ENCODE measurements around the gene RBM28. TPM values are rescaled to one million over a fixed set of nuclear protein-coding genes. Genes with fewer than 3 reads are reported as not detected.

The RBM28 gene
- total RNA-seq, 1 experiment from 2014 or later = 100 TPM

GRCh38 chr7:128365432-128365831 lies 21.7 kb upstream of the RBM28 start:
- TF ChIP-seq EZH2 (IDR thresholded peaks at IDR 0.05; ENCODE audit: borderline replicate concordance, low read depth, low read length, poor library complexity, severe bottlenecking) (no peak), CTCF (conservative IDR thresholded peaks at IDR 0.05; ENCODE audit: low read depth, low read length) (no peak)
- BruUV-seq (replicated peaks) = no TSS peak
- DNase-seq (ENCODE audit: low spot score) = peak; percentile 81
- ChIA-PET POLR2A (ENCODE audit: low non-redundant PET) (no interaction called here), CTCF (no interaction called here)
- Histone ChIP-seq H3K36me3 (ENCODE audit: insufficient read depth, low read length, poor library complexity, severe bottlenecking) (no peaks in the 10 kb centered on the region), H3K27me3 (replicated peaks; ENCODE audit: insufficient read depth, low read depth, low read length, poor library complexity) (no peaks in the 10 kb centered on the region), H3K4me3 (ENCODE audit: low read depth, low read length, poor library complexity, severe bottlenecking) (no peak overlapping the region), H3K27ac (ENCODE audit: low read depth, low read length, poor library complexity, severe bottlenecking) (peak overlapping the region; percentile 91), H3K9me3 (ENCODE audit: low read depth, low read length, poor library complexity, severe bottlenecking) (no peaks in the 10 kb centered on the region), H3K4me1 (ENCODE audit: insufficient read depth, low read length, poor library complexity, severe bottlenecking) (peaks cover 48% of the 10 kb centered on the region)
- intact Hi-C loops (cut with micrococcal nuclease; ENCODE audit: unreplicated experiment) = no loop called here

- POLR2A ChIA-PET (ENCODE audit: low non-redundant PET) = no interaction called here
- CTCF ChIA-PET = interaction anchor here (0.6 kb wide), 1 partner anchor 35 kb away, joined by 6 read pairs; no protein-coding TSS in a partner anchor
Observed at GRCh38 chr7:128364166-128364870, 20.6 kb upstream of the RBM28 start.

GRCh38 chr7:128363261-128363721 lies 19.6 kb upstream of the RBM28 start:
- no TSS peak for BruUV-seq (replicated peaks)
- DNase-seq (ENCODE audit: low spot score) = peak; percentile 65
- intact Hi-C loops (cut with micrococcal nuclease; ENCODE audit: unreplicated experiment) = no loop called here
- Histone ChIP-seq H3K36me3 (ENCODE audit: insufficient read depth, low read length, poor library complexity, severe bottlenecking) (peaks cover 10% of the 10 kb centered on the region), H3K4me3 (ENCODE audit: low read depth, low read length, poor library complexity, severe bottlenecking) (no peak overlapping the region), H3K27ac (ENCODE audit: low read depth, low read length, poor library complexity, severe bottlenecking) (peak overlapping the region; percentile 91), H3K27me3 (replicated peaks; ENCODE audit: insufficient read depth, low read depth, low read length, poor library complexity) (no peaks in the 10 kb centered on the region), H3K4me1 (ENCODE audit: insufficient read depth, low read length, poor library complexity, severe bottlenecking) (peaks cover 53% of the 10 kb centered on the region), H3K9me3 (ENCODE audit: low read depth, low read length, poor library complexity, severe bottlenecking) (no peaks in the 10 kb centered on the region)
- TF ChIP-seq EZH2 (IDR thresholded peaks at IDR 0.05; ENCODE audit: borderline replicate concordance, low read depth, low read length, poor library complexity, severe bottlenecking) (no peak), CTCF (conservative IDR thresholded peaks at IDR 0.05; ENCODE audit: low read depth, low read length) (no peak)
- POLR2A ChIA-PET (ENCODE audit: low non-redundant PET) = no interaction called here
- CTCF ChIA-PET = no interaction called here

More at GRCh38 chr7:128364166-128364870, 20.6 kb upstream of the RBM28 start:
- no peaks in the 10 kb centered on the region for H3K36me3 ChIP-seq (ENCODE audit: insufficient read depth, low read length, poor library complexity, severe bottlenecking)
- intact Hi-C loops (cut with micrococcal nuclease; ENCODE audit: unreplicated experiment) = no loop called here
- H3K27ac ChIP-seq (ENCODE audit: low read depth, low read length, poor library complexity, severe bottlenecking) = peak overlapping the region; percentile 91
- peaks cover 53% of the 10 kb centered on the region for H3K4me1 ChIP-seq (ENCODE audit: insufficient read depth, low read length, poor library complexity, severe bottlenecking)
- TF ChIP-seq EZH2 (IDR thresholded peaks at IDR 0.05; ENCODE audit: borderline replicate concordance, low read depth, low read length, poor library complexity, severe bottlenecking) (no peak), CTCF (conservative IDR thresholded peaks at IDR 0.05; ENCODE audit: low read depth, low read length) (no peak)
- H3K27me3 ChIP-seq (replicated peaks; ENCODE audit: insufficient read depth, low read depth, low read length, poor library complexity) = no peaks in the 10 kb centered on the region
- no peak for DNase-seq (ENCODE audit: low spot score)
- H3K4me3 ChIP-seq (ENCODE audit: low read depth, low read length, poor library complexity, severe bottlenecking) = no peak overlapping the region
- no peaks in the 10 kb centered on the region for H3K9me3 ChIP-seq (ENCODE audit: low read depth, low read length, poor library complexity, severe bottlenecking)
- no TSS peak for BruUV-seq (replicated peaks)

Measured in A673 (cell line).